Erythroblast (primary cell): ENCODE measurements around the gene ARHGEF28.

ENCODE experiments used
- GATA1 ChIP-seq: IDR thresholded peaks from 2 replicates; pipeline ENCODE4 v1.6.1; 2011; ENCODE audit warnings: low read depth, mild to moderate bottlenecking, control low read depth, low read length, moderate library complexity
- POLR2A ChIP-seq: IDR thresholded peaks from 2 replicates; pipeline ENCODE4 v1.6.1; 2011; ENCODE audit warnings: mild to moderate bottlenecking, low read length

GRCh38 chr5:73719632-73720031 lies 93.6 kb downstream of the ARHGEF28 start:
- TF ChIP-seq POLR2A (no peak), GATA1 (no peak)
